ENCODE measurements around the gene HOXD4.

Gene HOXD4

GRCh38 chr2:176115883-176116813 lies 35.2 kb upstream of the HOXD4 start, which contains the start of gene HOXD10:
Gene HOXD10 (plus strand): TSS chr2:176116778. CDS start chr2:176116834, 56 bp downstream.
- no peaks in the 10 kb centered on the region for H3K36me3 ChIP-seq (ENCODE audit: insufficient read depth, low read length)
- WGBS, result 4% methylated on average over 66 of the region's 66 CpGs
- peaks cover 100% of the 10 kb centered on the region for H3K27me3 ChIP-seq (ENCODE audit: insufficient read depth, low read length)
- no peak within 1 kb of the TSS for H3K27ac ChIP-seq (ENCODE audit: low read depth, low read length)
- no peak within 1 kb of the TSS for H3K4me3 ChIP-seq (ENCODE audit: low read length)
- peaks cover 7% of the 10 kb centered on the region; the same call in 1 of the 2 replicates for H3K9me3 ChIP-seq (ENCODE audit: insufficient read depth, low read depth, low read length)
- no peak within 1 kb of the TSS for H3K9ac ChIP-seq (ENCODE audit: low read depth, low read length)
- peaks cover 4% of the 10 kb centered on the region; the same call in 1 of the 2 replicates for H3K4me1 ChIP-seq (ENCODE audit: insufficient read depth, low read length)

GRCh38 chr2:176117162-176117822 lies 34.1 kb upstream of the HOXD4 start:
- peaks cover 7% of the 10 kb centered on the region; the same call in 1 of the 2 replicates for H3K9me3 ChIP-seq (ENCODE audit: insufficient read depth, low read depth, low read length)
- no peak overlapping the region for H3K9ac ChIP-seq (ENCODE audit: low read depth, low read length)
- no peak overlapping the region for H3K27ac ChIP-seq (ENCODE audit: low read depth, low read length)
- H3K36me3 ChIP-seq (ENCODE audit: insufficient read depth, low read length), result no peaks in the 10 kb centered on the region
- peaks cover 100% of the 10 kb centered on the region for H3K27me3 ChIP-seq (ENCODE audit: insufficient read depth, low read length)
- H3K4me3 ChIP-seq (ENCODE audit: low read length), result no peak overlapping the region
- peaks cover 4% of the 10 kb centered on the region; the same call in 1 of the 2 replicates for H3K4me1 ChIP-seq (ENCODE audit: insufficient read depth, low read length)
- 72% methylated on average over 40 of the region's 40 CpGs for WGBS

- Histone ChIP-seq H3K9ac (ENCODE audit: low read depth, low read length) (no peak overlapping the region), H3K9me3 (ENCODE audit: insufficient read depth, low read depth, low read length) (peaks cover 7% of the 10 kb centered on the region; the same call in 1 of the 2 replicates), H3K36me3 (ENCODE audit: insufficient read depth, low read length) (no peaks in the 10 kb centered on the region), H3K27me3 (ENCODE audit: insufficient read depth, low read length) (peaks cover 100% of the 10 kb centered on the region), H3K4me1 (ENCODE audit: insufficient read depth, low read length) (peaks cover 4% of the 10 kb centered on the region; the same call in 1 of the 2 replicates), H3K4me3 (ENCODE audit: low read length) (no peak overlapping the region), H3K27ac (ENCODE audit: low read depth, low read length) (no peak overlapping the region)
- WGBS, result 54% methylated on average over 11 of the region's 11 CpGs
Observed at GRCh38 chr2:176117823-176118371, 33.5 kb upstream of the HOXD4 start.

GRCh38 chr2:176118601-176119339 lies 32.6 kb upstream of the HOXD4 start:
- peaks cover 100% of the 10 kb centered on the region for H3K27me3 ChIP-seq (ENCODE audit: insufficient read depth, low read length)
- no peak overlapping the region for H3K4me3 ChIP-seq (ENCODE audit: low read length)
- peaks cover 7% of the 10 kb centered on the region; the same call in 1 of the 2 replicates for H3K9me3 ChIP-seq (ENCODE audit: insufficient read depth, low read depth, low read length)
- no peaks in the 10 kb centered on the region for H3K36me3 ChIP-seq (ENCODE audit: insufficient read depth, low read length)
- H3K9ac ChIP-seq (ENCODE audit: low read depth, low read length), result no peak overlapping the region
- WGBS, result 13% methylated on average over 24 of the region's 24 CpGs
- peaks cover 4% of the 10 kb centered on the region; the same call in 1 of the 2 replicates for H3K4me1 ChIP-seq (ENCODE audit: insufficient read depth, low read length)
- no peak overlapping the region for H3K27ac ChIP-seq (ENCODE audit: low read depth, low read length)

GRCh38 chr2:176120364-176121189 lies 30.8 kb upstream of the HOXD4 start:
- WGBS, result 11% methylated on average over 12 of the region's 13 CpGs
- Histone ChIP-seq H3K4me3 (ENCODE audit: low read length) (no peak overlapping the region), H3K9ac (ENCODE audit: low read depth, low read length) (no peak overlapping the region), H3K9me3 (ENCODE audit: insufficient read depth, low read depth, low read length) (peaks cover 7% of the 10 kb centered on the region; the same call in 1 of the 2 replicates), H3K27ac (ENCODE audit: low read depth, low read length) (no peak overlapping the region), H3K27me3 (ENCODE audit: insufficient read depth, low read length) (peaks cover 100% of the 10 kb centered on the region), H3K36me3 (ENCODE audit: insufficient read depth, low read length) (no peaks in the 10 kb centered on the region), H3K4me1 (ENCODE audit: insufficient read depth, low read length) (no peaks in the 10 kb centered on the region; the same call in 1 of the 2 replicates)

- Histone ChIP-seq H3K27me3 (ENCODE audit: insufficient read depth, low read length) (peaks cover 100% of the 10 kb centered on the region), H3K36me3 (ENCODE audit: insufficient read depth, low read length) (no peaks in the 10 kb centered on the region), H3K9me3 (ENCODE audit: insufficient read depth, low read depth, low read length) (peaks cover 7% of the 10 kb centered on the region; the same call in 1 of the 2 replicates), H3K9ac (ENCODE audit: low read depth, low read length) (no peak overlapping the region), H3K4me1 (ENCODE audit: insufficient read depth, low read length) (no peaks in the 10 kb centered on the region; the same call in 1 of the 2 replicates), H3K27ac (ENCODE audit: low read depth, low read length) (no peak overlapping the region), H3K4me3 (ENCODE audit: low read length) (no peak overlapping the region)
- WGBS, result 5% methylated on average over 53 of the region's 53 CpGs
Observed at GRCh38 chr2:176121190-176122051, 29.9 kb upstream of the HOXD4 start.

GRCh38 chr2:176122052-176122682 lies 29.2 kb upstream of the HOXD4 start:
- H3K36me3 ChIP-seq (ENCODE audit: insufficient read depth, low read length), result no peaks in the 10 kb centered on the region
- peaks cover under 1% of the 10 kb centered on the region; the same call in 1 of the 2 replicates for H3K9me3 ChIP-seq (ENCODE audit: insufficient read depth, low read depth, low read length)
- peak overlapping the region; percentile 36 for H3K4me3 ChIP-seq (ENCODE audit: low read length)
- under 1% methylated on average over 44 of the region's 47 CpGs for WGBS
- peaks cover 100% of the 10 kb centered on the region for H3K27me3 ChIP-seq (ENCODE audit: insufficient read depth, low read length)
- no peak overlapping the region for H3K9ac ChIP-seq (ENCODE audit: low read depth, low read length)
- no peaks in the 10 kb centered on the region; the same call in 1 of the 2 replicates for H3K4me1 ChIP-seq (ENCODE audit: insufficient read depth, low read length)
- H3K27ac ChIP-seq (ENCODE audit: low read depth, low read length), result no peak overlapping the region

GRCh38 chr2:176122683-176123410 lies 28.5 kb upstream of the HOXD4 start, which contains the start of gene HOXD9:
Gene HOXD9 (plus strand): TSS chr2:176122719. CDS start chr2:176122769, 50 bp downstream.
- Histone ChIP-seq H3K4me1 (ENCODE audit: insufficient read depth, low read length) (no peaks in the 10 kb centered on the region; the same call in 1 of the 2 replicates), H3K4me3 (ENCODE audit: low read length) (peak within 1 kb of the TSS; percentile 36), H3K27ac (ENCODE audit: low read depth, low read length) (no peak within 1 kb of the TSS), H3K27me3 (ENCODE audit: insufficient read depth, low read length) (peaks cover 100% of the 10 kb centered on the region), H3K9me3 (ENCODE audit: insufficient read depth, low read depth, low read length) (no peaks in the 10 kb centered on the region), H3K9ac (ENCODE audit: low read depth, low read length) (no peak within 1 kb of the TSS), H3K36me3 (ENCODE audit: insufficient read depth, low read length) (no peaks in the 10 kb centered on the region)
- WGBS, result 1% methylated on average over 84 of the region's 84 CpGs

All from HUES64 (cell line).